Measurements from ENCODE around the gene GRIA3.

GRIA3 gene

DNA sequence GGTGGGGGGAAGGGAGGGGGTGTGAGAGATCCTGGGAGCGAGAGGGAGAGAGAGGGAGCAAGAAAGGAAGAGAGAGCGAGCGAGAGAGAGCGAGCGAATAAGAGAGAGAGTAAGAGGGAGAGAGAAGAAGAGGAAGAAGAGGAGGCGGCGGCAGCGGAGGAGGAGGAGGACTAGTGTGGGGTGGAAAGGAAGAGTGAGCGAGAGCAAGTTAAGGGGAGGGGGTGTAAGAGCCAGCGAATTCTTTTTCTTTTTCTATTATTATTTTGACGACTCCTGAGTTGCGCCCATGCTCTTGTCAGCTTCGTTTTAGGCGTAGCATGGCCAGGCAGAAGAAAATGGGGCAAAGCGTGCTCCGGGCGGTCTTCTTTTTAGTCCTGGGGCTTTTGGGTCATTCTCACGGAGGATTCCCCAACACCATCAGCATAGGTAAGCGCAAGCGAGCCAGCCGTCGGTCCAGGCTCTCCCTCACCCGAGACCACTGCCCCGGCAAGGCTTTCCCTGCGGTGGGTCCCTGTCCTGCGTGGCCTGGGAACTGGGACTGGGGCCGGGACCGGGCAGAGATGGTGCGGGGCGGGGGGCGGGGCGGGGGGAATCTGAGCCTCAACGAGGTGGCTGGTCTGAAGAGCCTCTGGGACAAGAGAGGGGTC, at the start of gene GRIA3:
Gene GRIA3, plus strand, starts transcription at position 60 of the 647 bp plus-strand sequence. Its CDS starts 258 bp downstream, at position 318.
- DNase-seq, result no peak

DNA sequence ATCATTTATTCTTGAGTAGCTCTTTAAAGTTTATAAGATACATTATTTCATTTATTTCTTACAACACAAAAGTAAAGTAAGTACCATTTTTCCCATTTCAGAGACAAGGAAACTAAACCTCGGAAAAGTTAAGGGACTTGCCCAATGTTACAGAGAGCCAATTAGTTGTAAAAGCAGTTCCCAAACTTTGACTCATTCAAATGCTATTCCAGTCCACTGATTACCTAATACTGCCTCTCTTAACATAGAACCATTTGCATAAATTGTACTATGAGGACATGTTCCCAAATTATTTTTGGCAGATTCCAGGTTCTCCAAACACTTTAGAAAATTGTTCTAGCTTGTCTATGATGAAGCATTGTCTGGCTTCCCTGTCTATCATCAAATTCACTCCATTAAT, 45.6 kb upstream of the GRIA3 start:
- DNase-seq, result no peak

GRCh38 chrX:123140454-123140853, 43.6 kb upstream of the GRIA3 start:
- DNase-seq, result no peak

DNA sequence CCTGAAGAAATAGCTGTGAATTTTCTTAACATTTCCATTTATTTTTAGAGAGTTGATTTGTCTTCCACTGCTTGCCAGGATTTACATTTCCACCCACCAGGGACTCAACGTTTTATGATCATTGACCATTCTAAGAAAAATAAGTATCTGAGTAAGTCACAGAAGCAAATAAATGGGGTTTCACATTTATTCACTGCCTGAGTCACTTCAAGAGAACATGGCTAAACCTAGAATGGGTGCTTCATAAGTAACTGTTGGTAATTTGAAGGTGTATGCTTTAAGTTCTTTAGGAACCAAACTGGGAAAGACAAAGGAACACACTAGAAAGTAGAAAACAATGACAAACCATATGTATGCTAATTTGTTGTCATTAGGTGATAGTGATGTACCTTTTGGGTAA, 43.2 kb upstream of the GRIA3 start:
- no peak for DNase-seq

- DNase-seq, result no peak
Measured at GRCh38 chrX:123153846-123154335, 30.2 kb upstream of the GRIA3 start.

DNA sequence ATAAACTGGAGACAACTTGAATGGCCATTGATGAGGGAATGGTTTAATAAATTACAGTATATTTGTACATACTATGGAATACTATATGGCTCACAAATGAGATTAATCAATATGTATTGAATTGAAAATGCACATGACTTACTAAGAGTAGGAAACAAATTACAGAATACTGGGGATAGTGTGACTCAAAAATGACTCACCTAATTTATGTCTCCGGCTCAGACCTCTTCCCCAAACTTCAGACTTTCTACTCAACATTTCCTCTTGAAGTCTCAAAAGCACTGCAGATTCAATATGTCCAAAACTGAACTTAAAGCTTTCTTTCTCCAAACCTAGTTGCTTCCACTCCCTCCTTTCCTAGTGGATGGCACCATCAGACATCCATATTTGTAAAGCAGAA, 28.8 kb upstream of the GRIA3 start:
- DNase-seq, result no peak

- no peak for DNase-seq
Measured at GRCh38 chrX:123157586-123157985, 26.5 kb upstream of the GRIA3 start.

DNA sequence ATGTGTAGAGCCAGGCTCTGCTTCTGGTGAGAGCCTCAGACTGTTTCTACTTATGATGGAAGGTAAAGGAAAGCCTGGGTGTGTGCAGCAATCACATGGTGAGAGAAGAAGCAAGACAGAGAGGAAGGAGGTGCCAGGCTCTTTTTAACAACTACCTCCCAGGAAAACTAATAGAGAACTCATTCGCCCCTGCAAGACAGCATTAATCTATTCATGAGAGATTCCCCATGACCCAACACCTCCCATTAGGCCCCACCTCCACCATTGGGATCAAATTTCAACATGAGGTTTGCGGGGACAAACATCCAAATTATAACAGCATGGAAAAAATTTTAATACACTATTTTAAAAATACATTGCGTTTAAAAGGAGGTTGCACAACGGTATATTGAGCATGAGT, 24.7 kb upstream of the GRIA3 start:
- DNase-seq, result no peak

- no peak for DNase-seq
Measured at GRCh38 chrX:123167621-123168020, 16.5 kb upstream of the GRIA3 start.

DNA sequence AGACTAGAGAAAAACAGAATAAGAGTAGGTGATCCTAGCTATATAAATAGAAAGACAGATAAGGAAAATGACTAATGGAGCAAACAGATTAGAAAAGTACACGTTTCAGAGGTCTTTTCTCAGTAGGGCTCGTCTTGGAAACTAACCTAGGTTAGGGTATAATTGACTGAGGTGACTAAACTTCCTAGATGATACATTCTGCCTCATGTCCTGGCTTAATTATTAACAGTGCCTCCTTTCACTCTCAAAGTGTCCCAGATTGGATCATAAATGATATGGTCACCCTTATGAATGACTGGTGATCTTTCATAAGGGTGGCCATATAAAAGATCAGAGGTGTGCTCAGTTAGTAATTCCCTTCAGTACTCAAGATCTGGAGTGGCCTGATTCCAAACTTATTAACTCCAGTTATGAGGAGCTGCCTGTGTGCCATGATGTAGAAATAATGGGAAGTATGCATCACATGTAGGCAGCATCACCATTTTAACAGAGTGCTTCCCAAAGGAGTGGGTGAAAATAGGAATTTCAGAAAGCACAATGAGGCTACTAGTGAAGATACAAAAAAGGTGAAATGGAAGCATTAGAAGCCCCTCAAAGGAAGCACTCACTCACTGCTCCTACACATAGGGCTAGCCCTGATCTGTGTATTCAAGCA, 14.7 kb upstream of the GRIA3 start:
- no peak for DNase-seq

DNA sequence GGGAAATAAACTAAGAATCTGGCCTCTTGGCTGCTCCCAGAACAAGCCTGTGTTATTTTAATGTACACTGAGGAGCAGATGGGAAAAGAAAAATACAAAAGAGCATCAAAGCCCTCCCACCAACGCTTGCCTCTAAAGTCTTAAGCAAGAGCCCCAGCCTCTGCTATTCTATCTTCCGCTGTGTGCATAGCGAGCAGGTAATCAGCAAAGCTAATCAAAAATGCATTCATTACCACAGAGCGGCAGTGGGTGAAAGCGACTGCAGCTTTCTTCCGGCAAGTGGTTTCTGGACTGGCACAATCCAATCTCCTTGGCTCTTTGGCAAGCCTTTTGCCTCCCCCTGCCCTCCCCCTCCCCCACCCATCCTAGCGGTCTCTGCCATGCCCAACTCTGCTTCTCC, 13.5 kb upstream of the GRIA3 start:
- DNase-seq, result no peak

DNA sequence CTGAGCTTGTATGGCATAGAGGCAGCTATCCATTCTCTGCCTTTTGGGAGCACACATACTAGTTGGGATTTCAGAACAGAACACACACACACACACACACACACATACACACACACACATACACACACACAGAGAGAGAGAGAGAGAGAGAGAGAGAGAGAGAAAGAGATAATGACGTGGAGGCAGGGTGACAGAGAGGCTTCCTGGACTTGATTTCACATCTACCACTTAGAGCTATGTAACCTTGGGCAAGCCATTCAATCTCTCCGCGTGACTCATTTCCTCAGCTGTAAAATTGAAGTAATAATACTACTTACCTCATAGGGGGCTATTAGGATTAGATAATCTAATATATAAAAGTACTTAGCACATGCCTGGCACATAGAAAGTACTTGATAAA, 12.3 kb upstream of the GRIA3 start:
- DNase-seq, result no peak

- DNase-seq, result no peak
Measured at GRCh38 chrX:123172869-123173268, 11.2 kb upstream of the GRIA3 start.

DNA sequence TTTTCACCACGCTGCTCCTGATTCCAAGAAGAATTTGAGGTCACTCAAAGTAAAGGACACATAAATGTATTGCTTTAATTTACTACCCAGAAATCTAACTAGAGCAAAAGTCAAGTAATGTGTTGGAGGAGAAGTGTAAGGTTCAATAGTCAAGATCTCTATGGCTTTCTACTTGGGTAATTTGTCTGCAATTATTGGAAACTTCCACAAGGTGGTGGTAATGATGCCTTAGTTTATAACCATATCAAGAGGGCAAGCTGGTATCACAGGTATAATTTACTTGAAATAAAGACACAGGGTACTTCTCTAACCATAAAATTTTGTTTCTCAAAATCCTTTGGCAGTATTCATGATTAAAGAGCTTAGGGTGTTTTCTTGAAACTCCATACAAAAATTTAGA, 10.2 kb upstream of the GRIA3 start:
- DNase-seq, result no peak

- DNase-seq, result no peak
Measured at GRCh38 chrX:123175366-123176122, 8.5 kb upstream of the GRIA3 start.

DNA sequence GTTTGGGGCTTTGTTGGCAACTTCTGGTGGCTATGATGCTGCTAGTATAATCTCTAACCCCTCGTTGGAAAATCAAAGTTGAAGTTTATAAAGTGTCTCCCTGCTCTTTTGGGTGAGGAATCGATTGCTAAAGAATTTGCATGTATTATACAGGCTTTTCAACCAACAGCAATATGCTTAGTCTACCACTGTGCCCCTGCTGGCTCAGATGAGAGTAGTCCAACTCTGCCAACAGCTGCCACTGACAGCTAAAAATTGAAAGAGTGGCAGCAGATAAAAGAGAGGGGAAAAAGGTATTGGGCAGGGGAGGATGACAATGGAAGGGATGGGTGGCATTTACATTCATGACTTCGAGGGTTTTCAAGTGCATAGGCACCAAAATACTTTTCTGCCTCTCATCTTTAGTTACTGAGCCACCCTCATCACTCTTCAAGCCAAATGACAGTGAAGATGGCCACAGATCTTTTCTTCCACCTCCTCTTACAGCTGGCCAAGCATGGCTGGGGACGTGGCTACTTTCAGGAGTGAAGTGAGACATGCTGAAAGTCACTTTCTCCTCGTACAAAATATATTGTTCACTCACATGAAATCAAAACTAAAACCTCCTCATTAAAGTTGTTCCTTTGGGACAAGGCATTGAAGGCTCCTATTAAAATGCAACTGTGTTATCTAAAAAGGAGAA, 2.7 kb upstream of the GRIA3 start:
- no peak for DNase-seq

DNA sequence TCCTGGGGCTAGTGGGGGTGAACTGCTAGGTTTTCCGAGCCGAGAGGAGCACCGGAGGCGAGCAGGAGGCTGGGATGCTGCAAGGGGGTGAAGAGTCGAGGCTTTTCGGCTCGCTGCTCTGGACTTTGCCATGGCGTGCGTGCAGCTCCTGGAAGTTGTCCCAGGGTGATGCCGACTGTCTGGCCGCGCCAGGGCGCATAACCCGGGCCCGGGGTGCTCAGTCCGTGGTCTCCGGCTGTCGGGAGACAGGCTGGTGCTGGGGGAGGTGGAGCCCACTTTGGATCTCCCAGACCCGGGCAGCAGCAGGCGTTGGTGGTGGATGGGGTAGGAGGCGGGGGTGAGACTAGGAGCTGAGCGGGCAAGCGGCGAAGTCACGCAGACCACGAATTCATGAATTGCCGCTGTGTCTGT, 793 bp downstream of the GRIA3 start:
- no peak for DNase-seq

GRCh38 chrX:123185721-123186120, 1.6 kb downstream of the GRIA3 start:
- no peak for DNase-seq

DNA sequence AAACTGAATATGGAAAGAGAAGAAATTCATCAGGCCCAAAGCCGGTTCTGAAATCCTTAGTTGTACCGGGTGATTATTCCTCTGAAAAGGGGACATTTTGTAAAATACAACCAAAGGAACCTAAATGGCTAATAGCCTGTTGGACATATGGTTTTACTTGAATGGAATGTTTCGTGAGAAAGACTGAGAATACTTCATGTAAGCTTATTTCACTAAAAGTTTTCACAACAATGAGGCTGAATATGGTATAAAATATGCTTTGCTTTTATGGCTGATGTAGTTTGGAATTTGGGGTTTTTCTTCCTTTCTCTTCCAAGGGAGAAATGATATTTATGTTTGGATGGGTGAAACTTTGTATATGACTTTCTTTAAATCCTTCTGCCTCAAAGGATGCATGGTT, 2.7 kb downstream of the GRIA3 start:
- DNase-seq, result no peak

- DNase-seq, result no peak
Measured at GRCh38 chrX:123188081-123188480, 4.0 kb downstream of the GRIA3 start.

GRCh38 chrX:123189338-123189737, 5.3 kb downstream of the GRIA3 start:
- DNase-seq, result no peak

- no peak for DNase-seq
Measured at GRCh38 chrX:123190096-123190495, 6.0 kb downstream of the GRIA3 start.

GRCh38 chrX:123193101-123193500, 9.0 kb downstream of the GRIA3 start:
- no peak for DNase-seq

Data from CD4-positive, alpha-beta T cell treated with Interleukin-6 for 4 hours (primary cell).